Measurements from ENCODE around the gene RDH16.
"Not testable (repeated sequence)": the region's sequence is repeated elsewhere in the genome, so short reads cannot be mapped to it uniquely, and the experiment has no call there.

RDH16 gene

GRCh38 chr12:56988207-56988739, 30.9 kb upstream of the RDH16 start:
- DNase-seq, result no peak

DNA sequence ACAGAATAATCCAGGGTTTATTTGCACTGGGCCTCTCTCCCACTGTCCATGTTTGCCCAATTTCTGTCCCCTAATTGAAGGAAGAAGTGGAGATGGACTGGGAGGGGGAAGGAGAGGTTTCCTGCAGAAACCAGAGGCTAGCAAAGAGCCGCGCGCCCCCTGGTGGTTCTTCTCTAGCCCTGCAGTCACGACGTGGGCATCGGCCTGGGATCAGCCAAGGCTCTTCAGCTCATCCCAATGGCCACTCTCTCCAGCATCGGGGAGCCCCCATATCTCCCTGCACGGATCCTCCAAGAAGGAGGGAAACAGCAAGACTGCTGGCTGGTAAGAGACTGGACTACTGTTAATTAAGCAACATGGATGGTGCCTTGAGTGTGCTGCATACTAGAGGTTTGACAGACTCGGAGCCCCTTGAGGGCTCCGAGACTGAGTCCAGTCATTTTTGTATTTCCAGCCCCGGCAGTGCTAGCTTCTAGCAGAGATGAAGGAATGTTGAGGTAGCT, 30.2 kb upstream of the RDH16 start:
- peak; percentile 56 to 73 for DNase-seq

DNA sequence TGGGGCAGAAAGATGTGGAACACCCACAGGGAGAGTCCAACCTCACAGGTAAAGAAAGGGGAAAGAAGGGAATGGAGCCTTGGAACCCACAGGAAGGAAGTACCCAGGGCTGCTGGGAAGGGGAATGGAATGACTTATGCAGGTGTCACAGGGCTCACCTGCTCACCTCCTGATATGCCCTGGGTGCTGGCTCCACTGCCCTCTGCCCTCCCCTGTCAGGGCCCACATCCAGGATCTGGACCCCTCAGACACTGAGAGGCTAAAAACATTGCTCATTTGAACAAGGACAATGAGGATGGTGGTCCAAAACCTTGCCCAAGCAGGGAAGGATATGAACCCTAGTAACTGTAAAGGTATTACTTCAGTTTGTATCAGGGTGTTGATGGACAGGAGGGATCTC, 29.6 kb upstream of the RDH16 start:
- DNase-seq, result no peak

GRCh38 chr12:56985714-56986113, 28.3 kb upstream of the RDH16 start:
- not testable (repeated sequence) for DNase-seq

DNA sequence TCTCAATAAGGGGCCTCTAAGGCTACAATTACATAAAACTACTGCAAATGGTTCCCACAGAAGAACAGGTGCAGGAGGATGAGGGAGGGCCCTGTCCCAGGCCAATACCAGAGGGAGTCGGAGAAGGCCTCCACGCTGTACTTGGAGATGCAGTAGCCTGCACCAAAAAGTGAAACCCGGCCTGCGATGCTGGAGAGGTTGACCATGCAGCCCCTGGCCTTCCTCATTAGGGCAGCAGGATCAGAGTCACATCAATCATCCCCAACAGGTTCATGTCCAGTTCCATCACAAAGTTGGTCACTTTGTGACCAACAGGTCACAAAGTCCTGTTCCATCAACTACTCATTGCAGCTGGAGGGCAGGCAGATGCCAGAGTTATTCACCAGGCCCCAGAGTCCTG, 26.0 kb upstream of the RDH16 start:
- DNase-seq, result no peak

DNA sequence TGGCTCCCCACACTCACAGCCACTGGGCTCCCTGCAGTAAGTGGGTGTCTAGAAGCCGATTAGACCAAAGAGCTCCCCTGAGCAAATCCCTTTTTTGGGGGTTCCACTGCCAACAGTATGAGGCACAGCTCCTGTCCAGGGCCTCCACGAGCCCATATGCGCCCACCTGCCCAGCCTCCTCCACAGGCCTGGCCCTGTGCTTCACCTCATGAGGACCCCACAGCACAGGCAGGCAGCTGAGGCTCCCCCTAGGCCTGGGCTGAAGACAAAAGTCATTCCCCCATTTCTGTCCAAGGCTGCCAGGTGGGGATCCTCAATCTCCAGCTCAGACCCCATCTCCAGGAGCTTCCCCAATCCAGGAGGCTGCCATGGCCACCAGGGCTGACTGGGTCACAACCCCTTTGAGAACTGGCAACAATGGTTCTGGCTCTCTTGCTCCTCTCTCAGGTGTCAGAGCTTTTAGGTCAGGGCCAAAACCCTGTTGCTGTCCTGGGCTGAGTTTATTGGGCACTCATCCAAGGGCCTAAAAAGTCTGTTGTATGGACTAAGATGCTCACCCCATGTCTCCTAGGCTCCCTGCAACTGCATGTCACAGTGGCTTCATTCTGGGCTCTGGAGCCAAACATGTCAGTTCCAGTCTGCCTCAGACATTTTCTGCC, 25.3 kb upstream of the RDH16 start:
- DNase-seq, result not testable (repeated sequence)

GRCh38 chr12:56980941-56981530, 23.6 kb upstream of the RDH16 start:
- no peak for DNase-seq

- DNase-seq, result no peak
Measured at GRCh38 chr12:56980268-56980667, 22.9 kb upstream of the RDH16 start.

GRCh38 chr12:56979628-56980027, 22.2 kb upstream of the RDH16 start:
- no peak for DNase-seq

- DNase-seq, result no peak
Measured at GRCh38 chr12:56978397-56979138, 21.2 kb upstream of the RDH16 start.

GRCh38 chr12:56977361-56977760, 20.0 kb upstream of the RDH16 start:
- not testable (repeated sequence) for DNase-seq

- DNase-seq, result not testable (repeated sequence)
Measured at GRCh38 chr12:56974224-56974623, 16.8 kb upstream of the RDH16 start.

DNA sequence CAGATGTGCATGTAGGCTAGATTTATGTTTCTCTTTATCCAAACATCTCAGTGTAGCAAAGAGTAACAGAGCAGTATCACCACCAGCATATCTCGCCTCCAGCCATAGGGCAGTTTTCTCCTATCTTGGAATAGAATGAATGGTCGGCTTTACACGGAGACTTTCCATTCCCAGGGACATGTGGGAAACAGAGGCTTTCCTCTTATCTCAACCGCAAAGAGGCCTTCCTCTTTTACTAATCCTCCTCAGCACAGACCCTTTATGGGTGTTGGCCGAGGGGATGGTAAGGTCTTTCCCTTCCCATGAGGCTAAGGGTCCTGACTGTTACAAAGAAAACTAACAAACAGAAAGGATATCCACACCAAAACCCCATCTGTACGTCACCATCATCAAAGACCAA, 11.5 kb upstream of the RDH16 start:
- DNase-seq, result not testable (repeated sequence)

GRCh38 chr12:56965997-56966642, 8.7 kb upstream of the RDH16 start:
- DNase-seq, result not testable (repeated sequence)

DNA sequence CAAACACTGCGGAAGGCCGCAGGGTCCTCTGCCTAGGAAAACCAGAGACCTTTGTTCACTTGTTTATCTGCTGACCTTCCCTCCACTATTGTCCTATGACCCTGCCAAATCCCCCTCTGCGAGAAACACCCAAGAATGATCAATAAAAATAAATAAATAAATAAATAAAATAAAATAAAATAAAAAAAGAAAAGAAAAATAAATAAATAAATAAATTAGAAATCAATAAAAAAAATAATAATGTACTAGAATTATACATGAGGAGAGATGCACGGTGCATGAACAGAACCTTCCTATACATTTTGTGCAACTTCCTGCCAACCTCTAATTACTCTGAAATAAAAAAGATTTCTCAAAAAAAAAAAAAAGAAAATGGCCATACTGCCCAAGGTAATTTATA, 7.7 kb upstream of the RDH16 start:
- not testable (repeated sequence) for DNase-seq

DNA sequence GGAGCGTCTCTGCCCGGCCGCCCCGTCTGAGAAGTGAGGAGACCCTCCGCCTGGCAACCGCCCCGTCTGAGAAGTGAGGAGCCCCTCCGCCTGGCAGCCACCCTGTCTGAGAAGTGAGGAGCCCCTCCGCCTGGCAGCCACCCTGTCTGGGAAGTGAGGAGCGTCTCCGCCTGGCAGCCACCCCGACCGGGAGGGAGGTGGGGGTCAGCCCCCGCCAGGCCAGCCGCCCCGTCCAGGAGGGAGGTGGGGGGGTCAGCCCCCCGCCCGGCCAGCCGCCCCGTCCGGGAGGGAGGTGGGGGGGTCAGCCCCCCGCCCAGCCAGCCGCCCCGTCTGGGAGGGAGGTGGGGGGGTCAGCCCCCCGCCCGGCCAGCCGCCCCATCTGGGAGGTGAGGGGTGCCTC, 6.1 kb upstream of the RDH16 start:
- not testable (repeated sequence) for DNase-seq

GRCh38 chr12:56962247-56962646, 4.8 kb upstream of the RDH16 start:
- not testable (repeated sequence) for DNase-seq

- DNase-seq, result no peak
Measured at GRCh38 chr12:56958422-56958821, 1.0 kb upstream of the RDH16 start.

GRCh38 chr12:56955631-56956256, 1.7 kb downstream of the RDH16 start:
- DNase-seq, result no peak

DNA sequence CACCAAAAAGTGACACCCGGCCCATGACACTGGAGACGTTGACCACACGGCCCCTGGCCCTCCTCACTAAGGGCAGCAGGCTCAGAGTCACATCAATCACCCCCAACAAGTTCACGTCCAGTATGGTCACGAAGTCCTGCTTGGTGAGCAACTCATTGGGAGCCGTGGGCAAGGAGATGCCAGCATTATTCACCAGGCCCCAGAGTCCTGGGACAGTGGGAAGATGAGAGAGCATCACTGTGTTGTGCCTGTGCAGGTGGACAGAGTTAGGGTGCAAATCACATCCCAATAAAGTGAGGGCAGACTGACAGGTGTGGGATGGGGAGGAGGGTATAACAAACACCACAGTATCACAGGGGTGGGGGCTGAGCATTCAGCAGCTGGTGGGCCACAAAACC, 2.5 kb downstream of the RDH16 start:
- no peak for DNase-seq

- DNase-seq, result no peak
Measured at GRCh38 chr12:56954057-56954957, 3.1 kb downstream of the RDH16 start.

DNA sequence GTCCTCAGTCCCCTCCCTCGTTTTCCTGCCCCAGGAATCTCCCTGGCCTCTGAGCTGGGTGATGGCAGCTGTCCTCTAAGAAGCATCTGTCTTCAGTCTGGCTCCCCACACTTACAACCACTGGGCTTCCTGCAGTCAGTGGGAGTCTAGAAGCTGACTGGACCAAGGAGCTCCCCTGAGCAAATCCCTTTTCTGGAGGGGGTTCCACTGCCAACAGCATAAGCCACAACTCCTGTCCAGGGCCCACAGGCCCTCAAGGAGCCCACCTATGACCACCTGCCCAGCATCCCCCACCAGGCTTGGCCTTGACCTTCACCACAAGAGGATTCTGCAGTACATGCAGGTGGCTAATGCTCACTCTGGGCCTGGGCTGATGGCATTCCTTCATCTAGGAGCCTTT, 4.1 kb downstream of the RDH16 start:
- DNase-seq, result no peak

Data from AML-193 (cell line).